HepG2 (cell line): ENCODE measurements around the gene SLC12A2. TPM values are rescaled to one million over a fixed set of nuclear protein-coding genes. Genes with fewer than 3 reads are reported as not detected.

ENCODE experiments used
- ATAC-seq: fragments of 200-7000 bp; cut with Tn5 transposase; 3 replicates; pipeline ENCODE4 v1.9.1; 2020; ENCODE audit warnings: mild to moderate bottlenecking, moderate library complexity
- BruUV-seq: library from RNA; stranded (reverse); fragments of 400-500 nt; replicated peaks from 2 replicates; lab custom pipeline; 2021; lab: Mats Ljungman, UMichigan
- CTCF ChIA-PET: fragments of 300-600 bp; formaldehyde crosslinking; extraction: SDS; loops from one replicate; lab custom pipeline; 2021; ENCODE audit warnings: low total read pairs, inconsistent platforms, low intra/inter-chr PET ratio; lab: Yijun Ruan, JAX
- POLR2A ChIA-PET: fragments of 350-600 bp; sonication (Branson Sonifier 250); formaldehyde crosslinking; loops from one replicate; lab custom pipeline; 2020; ENCODE audit warnings: antibody characterized with exemption, inconsistent platforms; lab: Yijun Ruan, JAX
- DNase-seq: peaks from one replicate; pipeline ENCODE4 v3.0.0-alpha.2; 2015; ENCODE audit warnings: low spot score
- FAIRE-seq: peaks from 3 replicates; lab custom pipeline; 2011; peaks lifted over from hg19 to GRCh38; lab: Jason Lieb, UNC
- H2AFZ ChIP-seq: one replicate; pipeline ENCODE4 v1.6.1; 2011; ENCODE audit warnings: low read length, inconsistent platforms
- H3K27ac ChIP-seq: fragments of 300-600 bp; 3 replicates; pipeline ENCODE4 v1.8.0; 2011; ENCODE audit warnings: mixed run types, mild to moderate bottlenecking, mixed read lengths, low read length, inconsistent platforms; ENCODE audit not compliant: insufficient read depth; ENCODE audit errors: extremely low read length
- H3K27me3 ChIP-seq, 2 experiments: fragments of 200-600 bp in 1 of 2; 2 replicates in 1 of 2; 3 replicates in 1 of 2; pipeline versions ENCODE4 v1.6.0 to v1.8.0; 2011; ENCODE audit warnings: low read length in 2 of 2, mild to moderate bottlenecking in 2 of 2, moderate library complexity in 2 of 2, inconsistent platforms in 1 of 2; ENCODE audit not compliant: insufficient read depth in 2 of 2, control insufficient read depth in 1 of 2
- H3K36me3 ChIP-seq, 2 experiments: fragments of 200-600 bp in 1 of 2; replicated peaks in 1 of 2; 2 replicates in 1 of 2; 3 replicates in 1 of 2; pipeline versions ENCODE4 v1.5.1 to v1.8.0; 2011; ENCODE audit warnings: low read length in 2 of 2, inconsistent platforms in 1 of 2; ENCODE audit not compliant: insufficient read depth in 2 of 2, control insufficient read depth in 1 of 2
- H3K4me1 ChIP-seq: 2 replicates; pipeline ENCODE4 v1.5.1; 2012; ENCODE audit warnings: low read length, inconsistent platforms; ENCODE audit not compliant: insufficient read depth
- H3K4me2 ChIP-seq: 2 replicates; pipeline ENCODE4 v1.6.0; 2011; ENCODE audit warnings: low read depth, low read length, inconsistent platforms
- H3K4me3 ChIP-seq, 3 experiments: fragments of 200-600 bp in 1 of 3; sonication (generic), shearing (Covaris generic) in 1 of 3; replicated peaks in 1 of 3; 2 replicates each; pipeline ENCODE4 v1.5.1; 2011 to 2016; ENCODE audit warnings: low read length in 3 of 3, inconsistent platforms in 2 of 3, low read depth in 2 of 3, mild to moderate bottlenecking in 2 of 3, control low read depth in 1 of 3, mixed read lengths in 1 of 3; ENCODE audit not compliant: insufficient read depth in 1 of 3
- H3K79me2 ChIP-seq: one replicate; pipeline ENCODE4 v1.6.1; 2011; ENCODE audit warnings: low read length, inconsistent platforms; ENCODE audit not compliant: insufficient read depth
- H3K9ac ChIP-seq: 2 replicates; pipeline ENCODE4 v1.6.0; 2011; ENCODE audit warnings: mild to moderate bottlenecking, low read depth, low read length, inconsistent platforms; ENCODE audit not compliant: insufficient read depth
- H3K9me3 ChIP-seq: 2 replicates; pipeline ENCODE4 v1.5.1; 2012; ENCODE audit warnings: mild to moderate bottlenecking, low read length
- H4K20me1 ChIP-seq: 2 replicates; pipeline ENCODE4 v1.6.0; 2011; ENCODE audit warnings: inconsistent platforms, mild to moderate bottlenecking, low read length, moderate library complexity; ENCODE audit not compliant: insufficient read depth
- EHMT2 ChIP-seq: fragments of 200-600 bp; sonication (generic); IDR thresholded peaks from 2 replicates; pipeline ENCODE4 v1.7.0; 2017; ENCODE audit warnings: antibody characterized with exemption, low read depth, low read length, borderline replicate concordance
- HOXA9 ChIP-seq: sonication (generic); formaldehyde crosslinking; IDR thresholded peaks from 2 replicates; pipeline ENCODE4 v1.8.1; 2022; ENCODE audit warnings: missing genetic modification reagents, mild to moderate bottlenecking, moderate library complexity, borderline replicate concordance
- MAFG ChIP-seq: sonication (generic); formaldehyde crosslinking; IDR thresholded peaks from 2 replicates; pipeline ENCODE4 v1.5.1; 2020; ENCODE audit warnings: mild to moderate bottlenecking, missing genetic modification reagents
- POLR2AphosphoS2 ChIP-seq: IDR thresholded peaks from 2 replicates; pipeline ENCODE4 v1.6.1; 2011; ENCODE audit warnings: low read depth, low read length, improper control_type of control experiment
- ZKSCAN5 ChIP-seq: sonication (generic); formaldehyde crosslinking; IDR thresholded peaks from 2 replicates; pipeline ENCODE4 v1.5.1; 2020; ENCODE audit warnings: mild to moderate bottlenecking, missing genetic modification reagents
- ZNF34 ChIP-seq: sonication (generic); formaldehyde crosslinking; IDR thresholded peaks from 2 replicates; pipeline ENCODE4 v1.4.0; 2020; ENCODE audit warnings: mild to moderate bottlenecking, missing genetic modification reagents, borderline replicate concordance
- ZNF530 ChIP-seq: sonication (generic); formaldehyde crosslinking; IDR thresholded peaks from 2 replicates; pipeline ENCODE4 v1.5.0; 2020; ENCODE audit warnings: low read depth, mild to moderate bottlenecking, missing genetic modification reagents
- WGBS: methylation state at CpG from one replicate; pipeline ENCODE4 v1.1.6; 2017; ENCODE audit warnings: low lambda C conversion rate; 5-methylcytosine and 5-hydroxymethylcytosine counted together
- in situ Hi-C: cut with HindIII; loops from 2 replicates; pipeline ENCODE4 v1.10.0; 2017; ENCODE audit warnings: low pct_unique_long_range_greater_than_20kb; ENCODE audit not compliant: extremely low pct_ligation_motif_present
- intact Hi-C: fragments of 100-400 bp; cut with micrococcal nuclease; formaldehyde crosslinking; loops from one replicate; pipeline ENCODE4 v1.10.0; 2022; ENCODE audit not compliant: unreplicated experiment
- polyA plus RNA-seq, 8 experiments: library from polyadenylated mRNA; depleted of rRNA in 3 of 8; stranded (reverse) in 7 of 8; unstranded in 1 of 8; fragments of >200 nt; fragmentation: Illumina TruSeq in 4 of 8; extraction: Trizol in 4 of 8; gene quantifications; 2 replicates each; pipeline versions ENCODE4 v1.2.1 to v1.2.3, GENCODE V29; 2011 to 2016; ENCODE audit warnings: low read depth in 4 of 8, missing spikeins in 1 of 8, mixed read lengths in 1 of 8; ENCODE audit not compliant: insufficient read depth in 1 of 8
- total RNA-seq, 5 experiments: library from RNA; depleted of rRNA; stranded (reverse); fragments of >200 nt; fragmentation: Illumina TruSeq; extraction: Trizol; gene quantifications; 2 replicates each; pipeline ENCODE4 v1.2.3, GENCODE V29; 2016; ENCODE audit warnings: low read depth in 1 of 5
- TF ChIP-seq, protein P1 (sequence below): sonication (generic); formaldehyde crosslinking; conservative IDR thresholded peaks from 2 replicates; pipeline ENCODE4 v1.8.1; 2023; ENCODE audit warnings: missing genetic modification reagents
- TF ChIP-seq, protein P2 (sequence below): IDR thresholded peaks from 2 replicates; pipeline ENCODE4 v1.6.1; 2016; ENCODE audit warnings: missing biosample characterization, missing genetic modification reagents, low read depth

Gene SLC12A2
- total and polyA plus RNA-seq, 2 of the 13 experiments (the other 11 are each of a cell fraction or from before 2014, with no cell fraction given), result 4.0 to 9.7 TPM

DNA sequence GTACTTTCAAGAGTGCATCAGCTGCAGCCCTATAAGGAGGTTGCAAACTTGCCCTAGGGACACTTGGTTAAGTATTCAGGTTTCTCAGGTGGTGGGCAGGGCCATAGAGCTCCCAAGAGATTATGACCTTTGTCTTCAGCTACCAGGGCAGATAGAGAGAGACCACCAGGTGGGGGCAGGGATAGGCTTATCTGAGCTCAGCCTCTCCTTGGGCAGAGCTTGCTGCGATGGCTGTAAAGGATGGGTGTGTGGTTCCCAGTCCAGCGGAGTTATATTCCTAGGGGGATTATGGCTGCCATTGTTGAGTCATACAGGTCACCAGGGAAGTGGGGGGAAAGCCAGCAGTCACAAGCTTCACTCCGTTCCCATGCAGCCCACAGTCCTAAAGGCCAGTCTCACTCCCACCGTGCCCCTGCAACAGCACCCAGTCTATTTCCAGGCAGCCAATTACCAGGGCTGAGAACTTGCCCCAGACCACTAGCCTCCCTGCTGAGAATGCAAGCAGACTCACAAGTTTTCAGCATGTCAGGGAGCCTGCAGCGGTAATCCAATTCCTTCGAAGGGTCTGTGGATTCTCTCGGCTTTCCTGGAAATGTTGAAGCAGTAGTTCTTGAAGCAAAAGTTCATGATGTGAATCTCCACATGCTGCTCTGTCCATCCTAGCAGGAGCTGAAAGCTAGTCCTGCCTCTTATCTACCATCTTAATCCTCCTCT is 151.5 kb downstream of the SLC12A2 start:
- H3K9me3 ChIP-seq, result no peaks in the 10 kb centered on the region
- H3K4me3 ChIP-seq, result no peak overlapping the region
- FAIRE-seq (no peak), ATAC-seq (no peak), DNase-seq (no peak)
- H3K79me2 ChIP-seq, result no peaks in the 10 kb centered on the region
- TF ChIP-seq ZNF34 (CRISPR knock-in tag) (no peak), EHMT2 (no peak), ZNF530 (CRISPR knock-in tag) (no peak), MAFG (CRISPR knock-in tag) (no peak), ZKSCAN5 (CRISPR knock-in tag) (no peak), HOXA9 (no peak), POLR2AphosphoS2 (no peak)
- TF ChIP-seq, protein P1, sequence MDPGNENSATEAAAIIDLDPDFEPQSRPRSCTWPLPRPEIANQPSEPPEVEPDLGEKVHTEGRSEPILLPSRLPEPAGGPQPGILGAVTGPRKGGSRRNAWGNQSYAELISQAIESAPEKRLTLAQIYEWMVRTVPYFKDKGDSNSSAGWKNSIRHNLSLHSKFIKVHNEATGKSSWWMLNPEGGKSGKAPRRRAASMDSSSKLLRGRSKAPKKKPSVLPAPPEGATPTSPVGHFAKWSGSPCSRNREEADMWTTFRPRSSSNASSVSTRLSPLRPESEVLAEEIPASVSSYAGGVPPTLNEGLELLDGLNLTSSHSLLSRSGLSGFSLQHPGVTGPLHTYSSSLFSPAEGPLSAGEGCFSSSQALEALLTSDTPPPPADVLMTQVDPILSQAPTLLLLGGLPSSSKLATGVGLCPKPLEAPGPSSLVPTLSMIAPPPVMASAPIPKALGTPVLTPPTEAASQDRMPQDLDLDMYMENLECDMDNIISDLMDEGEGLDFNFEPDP (CRISPR knock-in tag), result no peak
- TF ChIP-seq, protein P2, sequence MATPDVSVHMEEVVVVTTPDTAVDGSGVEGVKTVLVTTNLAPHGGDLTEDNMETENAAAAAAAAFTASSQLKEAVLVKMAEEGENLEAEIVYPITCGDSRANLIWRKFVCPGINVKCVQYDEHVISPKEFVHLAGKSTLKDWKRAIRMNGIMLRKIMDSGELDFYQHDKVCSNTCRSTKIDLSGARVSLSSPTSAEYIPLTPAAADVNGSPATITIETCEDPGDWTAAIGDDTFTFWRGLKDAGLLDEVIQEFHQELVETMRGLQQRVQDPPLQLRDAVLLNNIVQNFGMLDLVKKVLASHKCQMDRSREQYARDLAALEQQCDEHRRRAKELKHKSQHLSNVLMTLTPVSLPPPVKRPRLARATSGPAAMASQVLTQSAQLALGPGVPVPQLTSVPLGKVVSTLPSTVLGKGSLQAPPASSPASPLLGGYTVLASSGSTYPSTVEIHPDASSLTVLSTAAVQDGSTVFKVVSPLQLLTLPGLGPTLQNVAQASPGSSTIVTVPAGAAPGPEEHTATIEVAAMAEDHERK (CRISPR knock-in tag), result no peak
- H2AFZ ChIP-seq, result no peak overlapping the region
- no peak overlapping the region for H3K9ac ChIP-seq
- H3K27ac ChIP-seq, result no peak overlapping the region
- 8% methylated on average over 2 of the region's 7 CpGs for WGBS
- intact Hi-C loops, result no loop called here
- no peaks in the 10 kb centered on the region for H3K27me3 ChIP-seq
- ChIA-PET POLR2A (no interaction called here), CTCF (no interaction called here)
- H4K20me1 ChIP-seq, result no peaks in the 10 kb centered on the region
- no peaks in the 10 kb centered on the region for H3K36me3 ChIP-seq
- no peak overlapping the region for H3K4me2 ChIP-seq
- in situ Hi-C loops, result no loop called here
- BruUV-seq, result no TSS peak
- no peaks in the 10 kb centered on the region for H3K4me1 ChIP-seq
